Panc1 (cell line): ENCODE results near the gene GPR157. TPM values are rescaled to one million over a fixed set of nuclear protein-coding genes. Genes with fewer than 3 reads are reported as not detected.

Experiments used
- ATAC-seq: fragments of 200-7000 bp; cut with Tn5 transposase; 2 replicates; pipeline ENCODE4 v1.9.1; 2020; ENCODE audit warnings: mild to moderate bottlenecking, moderate library complexity
- BruUV-seq: library from RNA; stranded (reverse); fragments of 400-500 nt; replicated peaks from 2 replicates; lab custom pipeline; 2021; lab: Mats Ljungman, UMichigan
- CTCF ChIA-PET: fragments of 300-600 bp; sonication (Branson Sonifier 250); formaldehyde crosslinking; loops from one replicate; lab custom pipeline; 2022; ENCODE audit warnings: antibody characterized with exemption; lab: Charles Lee
- POLR2A ChIA-PET: fragments of 300-600 bp; sonication (Branson Sonifier 250); formaldehyde crosslinking; loops from one replicate; lab custom pipeline; 2022; ENCODE audit warnings: antibody characterized with exemption; lab: Charles Lee
- DNase-seq: peaks from one replicate; pipeline ENCODE4 v3.0.0-alpha.2; 2010; ENCODE audit warnings: low read depth, low spot score
- H3K27ac ChIP-seq: 2 replicates; pipeline ENCODE4 v1.5.1; 2011; ENCODE audit warnings: mild to moderate bottlenecking, low read length, inconsistent platforms
- H3K27me3 ChIP-seq: fragments of 200-500 bp; sonication (Bioruptor generic); 2 replicates; pipeline ENCODE4 v1.6.0; 2014; ENCODE audit warnings: low read length, inconsistent platforms; ENCODE audit not compliant: control insufficient read depth, insufficient read depth
- H3K36me3 ChIP-seq: fragments of 200-500 bp; sonication (Bioruptor generic); 2 replicates; pipeline ENCODE4 v1.5.1; 2014; ENCODE audit warnings: inconsistent platforms, mild to moderate bottlenecking, low read length, moderate library complexity; ENCODE audit not compliant: control insufficient read depth, insufficient read depth
- H3K4me1 ChIP-seq: 2 replicates; pipeline ENCODE4 v1.5.1; 2011; ENCODE audit warnings: inconsistent platforms, mild to moderate bottlenecking, low read length, moderate library complexity; ENCODE audit not compliant: control insufficient read depth, insufficient read depth
- H3K4me3 ChIP-seq, 2 experiments: 2 replicates each; pipeline ENCODE4 v1.5.1; 2011 to 2012; ENCODE audit warnings: low read depth in 2 of 2, low read length in 2 of 2, mild to moderate bottlenecking in 2 of 2, inconsistent platforms in 1 of 2, moderate library complexity in 1 of 2
- H3K9me3 ChIP-seq: fragments of 200-500 bp; sonication (Bioruptor generic); 2 replicates; pipeline ENCODE4 v1.5.1; 2014; ENCODE audit warnings: low read depth, mild to moderate bottlenecking, inconsistent platforms, low read length, moderate library complexity; ENCODE audit not compliant: control insufficient read depth, insufficient read depth
- CTCF ChIP-seq: fragments of 450-650 bp; IDR thresholded peaks from 2 replicates; pipeline ENCODE4 v1.5.1; 2017; ENCODE audit warnings: mild to moderate bottlenecking
- POLR2AphosphoS5 ChIP-seq: IDR thresholded peaks from 2 replicates; pipeline ENCODE4 v1.6.1; 2012; ENCODE audit warnings: mild to moderate bottlenecking, low read depth, low read length, moderate library complexity
- REST ChIP-seq, 2 experiments: IDR thresholded peaks; 2 replicates each; pipeline ENCODE4 v1.6.1; 2011 to 2012; ENCODE audit warnings: low read depth in 2 of 2, control low read depth in 1 of 2, low read length in 1 of 2, mild to moderate bottlenecking in 1 of 2, moderate library complexity in 1 of 2; ENCODE audit not compliant: insufficient read depth in 1 of 2
- SIN3A ChIP-seq: IDR thresholded peaks from 2 replicates; pipeline ENCODE4 v1.6.1; 2012; ENCODE audit warnings: low read depth, mild to moderate bottlenecking, low read length, moderate library complexity, borderline replicate concordance; ENCODE audit not compliant: insufficient read depth
- TCF7L2 ChIP-seq: IDR thresholded peaks from 2 replicates; pipeline ENCODE4 v1.6.1; 2011; ENCODE audit warnings: mild to moderate bottlenecking, low read depth, low read length, inconsistent platforms
- in situ Hi-C: cut with HindIII; loops from 2 replicates; pipeline ENCODE4 v1.10.0; 2016; ENCODE audit warnings: low sequenced_read_pairs, low pct_unique_long_range_greater_than_20kb
- intact Hi-C: fragments of 100-400 bp; cut with micrococcal nuclease; formaldehyde crosslinking; loops from one replicate; pipeline ENCODE4 v1.10.0; 2022; ENCODE audit not compliant: unreplicated experiment
- total RNA-seq: library from RNA; stranded (reverse); gene quantifications from one replicate; pipeline ENCODE4 v1.2.1, GENCODE V29; 2021; ENCODE audit not compliant: unreplicated experiment

The GPR157 gene
- total RNA-seq, 1 experiment from 2014 or later: 19.8 TPM

DNA sequence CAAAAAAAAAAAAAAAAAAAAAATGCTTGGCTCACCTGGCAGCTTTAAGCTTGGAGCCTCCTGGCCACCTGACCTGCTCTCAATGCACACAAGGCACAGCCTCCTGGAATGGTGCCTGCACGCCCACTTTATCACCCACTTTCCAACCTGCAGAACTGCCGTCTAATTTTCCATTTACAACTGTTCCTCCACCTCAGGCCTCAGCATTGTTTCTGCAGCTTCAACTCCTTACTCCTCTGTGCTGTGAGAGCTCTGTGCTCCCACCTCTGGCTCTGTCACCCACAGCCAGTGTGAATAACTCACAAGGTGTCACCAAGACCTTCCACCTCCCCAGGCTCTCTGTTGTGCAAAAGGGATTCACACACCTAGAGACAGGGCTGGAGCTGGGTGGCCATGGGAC lies 38.7 kb upstream of the GPR157 start:
- ATAC-seq (no peak), DNase-seq (no peak)
- Histone ChIP-seq H3K27ac (no peak overlapping the region), H3K4me3 (no peak overlapping the region), H3K9me3 (no peaks in the 10 kb centered on the region), H3K27me3 (no peaks in the 10 kb centered on the region), H3K4me1 (peaks cover 26% of the 10 kb centered on the region), H3K36me3 (no peaks in the 10 kb centered on the region)
- no peak for TF ChIP-seq REST (IDR thresholded peaks at IDR 0.05; ENCODE audit: insufficient read depth in 1 of 2, low read depth in 2 of 2, low read length in 1 of 2)
- no peak for TF ChIP-seq CTCF
- no peak for TF ChIP-seq SIN3A
- no peak for TF ChIP-seq POLR2AphosphoS5
- no peak for TF ChIP-seq TCF7L2
- ChIA-PET POLR2A (interaction anchor here (0.7 kb wide), 1 partner anchor 110 kb away, joined by 13 read pairs; no protein-coding TSS in a partner anchor), CTCF (no interaction called here)
- no TSS peak for BruUV-seq
- in situ Hi-C loops: no loop called here
- intact Hi-C loops: no loop called here

DNA sequence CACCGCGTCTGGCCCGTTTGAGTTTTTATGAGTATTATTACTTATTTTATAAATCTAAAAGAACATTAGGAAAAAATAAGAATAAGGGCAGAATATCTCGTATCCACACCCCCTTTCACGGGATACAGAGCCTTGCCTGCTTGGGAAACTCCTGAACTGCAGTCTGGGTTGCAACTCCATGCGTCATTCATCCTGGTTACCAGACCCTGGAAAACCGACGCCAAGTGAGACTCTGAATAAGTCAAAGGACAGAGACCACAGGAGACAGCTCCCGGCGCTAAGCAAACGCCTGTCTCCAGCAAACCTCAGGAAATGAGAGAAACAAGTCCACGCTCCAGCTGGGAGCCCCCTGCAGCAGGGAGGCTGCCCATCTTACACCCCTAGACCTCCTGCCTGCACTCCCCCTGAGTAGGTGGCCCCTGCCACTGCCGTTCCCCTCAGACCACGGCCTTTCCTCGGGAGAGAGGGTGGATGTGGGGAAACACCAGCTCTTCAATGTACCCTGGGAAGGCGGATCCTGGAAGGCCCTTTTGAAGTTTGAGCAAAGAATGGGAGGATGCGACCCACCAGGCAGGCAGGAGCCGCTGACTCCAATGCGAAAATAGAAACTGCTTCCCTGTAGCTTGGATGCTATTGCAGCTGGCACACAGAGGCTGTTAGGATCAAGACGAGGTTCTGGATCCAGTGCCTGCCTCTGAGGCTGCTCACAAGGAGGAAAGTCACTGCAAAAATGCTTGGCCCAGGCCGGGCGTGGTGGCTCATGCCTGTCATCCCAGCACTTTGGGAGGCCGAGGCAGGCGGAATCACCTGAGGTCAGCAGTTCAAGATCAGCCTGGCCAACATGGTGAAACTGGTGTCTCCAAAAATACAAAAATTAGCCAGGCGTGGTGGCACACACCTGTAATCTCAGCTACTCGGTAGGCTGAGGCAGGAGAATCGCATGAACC lies 37.7 kb upstream of the GPR157 start:
- no TSS peak for BruUV-seq
- in situ Hi-C loops (no loop called here), intact Hi-C loops (no loop called here)
- H3K27me3 ChIP-seq: no peaks in the 10 kb centered on the region
- CTCF ChIA-PET: no interaction called here
- H3K4me3 ChIP-seq: no peak overlapping the region
- no peak for ATAC-seq
- H3K36me3 ChIP-seq: no peaks in the 10 kb centered on the region
- no peaks in the 10 kb centered on the region for H3K9me3 ChIP-seq
- peaks cover 37% of the 10 kb centered on the region for H3K4me1 ChIP-seq
- POLR2A ChIA-PET: interaction anchor here (0.7 kb wide), 1 partner anchor 109 kb away, joined by 13 read pairs; no protein-coding TSS in a partner anchor
- no peak for DNase-seq
- TF ChIP-seq REST (IDR thresholded peaks at IDR 0.05; ENCODE audit: insufficient read depth in 1 of 2, low read depth in 2 of 2, low read length in 1 of 2): no peak
- TF ChIP-seq CTCF: no peak
- TF ChIP-seq POLR2AphosphoS5: no peak
- no peak for TF ChIP-seq SIN3A
- TF ChIP-seq TCF7L2: no peak
- 0 out of 2 replicates have a peak overlapping the region, but pooled peaks have one; percentile 36 for H3K27ac ChIP-seq
